Measurements from ENCODE around the gene TBC1D9.
"Not testable (repeated sequence)": the region's sequence is repeated elsewhere in the genome, so short reads cannot be mapped to it uniquely, and the experiment has no call there.

The TBC1D9 gene

GRCh38 chr4:140752291-140753068 lies 3.7 kb downstream of the TBC1D9 start:
- no peak for DNase-seq

DNA sequence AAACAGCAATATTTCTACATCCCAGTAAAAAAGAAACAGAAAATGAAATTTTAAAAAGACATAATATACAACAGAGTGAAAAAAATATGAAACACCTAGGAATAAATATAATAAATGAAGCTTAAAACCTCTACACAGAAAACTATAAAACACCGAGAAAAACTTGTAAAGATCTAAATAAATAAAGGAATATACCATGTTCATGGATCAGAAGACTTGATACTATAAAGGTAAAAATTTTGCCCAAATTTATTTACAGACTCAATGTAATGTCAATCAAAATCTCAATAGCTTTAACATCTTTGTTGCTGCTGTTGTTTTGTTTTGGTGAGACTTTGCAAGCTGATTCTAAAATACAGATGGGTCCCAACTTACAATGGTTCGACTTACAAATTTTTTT lies 5.7 kb downstream of the TBC1D9 start:
- DNase-seq = no peak

GRCh38 chr4:140748171-140748570 lies 8.0 kb downstream of the TBC1D9 start:
- no peak for DNase-seq

GRCh38 chr4:140746546-140746945 lies 9.6 kb downstream of the TBC1D9 start:
- DNase-seq = not testable (repeated sequence)

DNA sequence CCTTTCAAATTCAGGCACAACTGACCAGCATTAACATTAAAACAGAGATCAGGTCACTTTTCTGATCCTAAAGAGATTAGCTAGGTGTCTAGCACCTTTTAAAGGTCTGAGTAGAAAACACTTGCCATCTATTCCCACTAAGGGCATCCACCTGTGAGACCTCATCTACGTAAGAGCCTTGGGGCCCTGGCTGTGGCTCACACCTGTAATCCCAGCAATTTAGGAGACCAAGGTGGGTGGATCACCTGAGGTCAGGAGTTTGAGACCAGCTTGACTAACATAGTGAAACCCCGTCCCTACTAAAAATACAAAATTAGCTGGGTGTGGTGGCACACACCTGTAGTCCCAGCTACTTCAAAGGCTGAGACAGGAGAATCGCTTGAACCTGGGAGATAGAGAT lies 11.8 kb downstream of the TBC1D9 start:
- DNase-seq = no peak

GRCh38 chr4:140743194-140743931 lies 12.8 kb downstream of the TBC1D9 start:
- DNase-seq = no peak

- DNase-seq = no peak
These were observed 13.4 kb downstream of the TBC1D9 start for GRCh38 chr4:140742838-140743193.

DNA sequence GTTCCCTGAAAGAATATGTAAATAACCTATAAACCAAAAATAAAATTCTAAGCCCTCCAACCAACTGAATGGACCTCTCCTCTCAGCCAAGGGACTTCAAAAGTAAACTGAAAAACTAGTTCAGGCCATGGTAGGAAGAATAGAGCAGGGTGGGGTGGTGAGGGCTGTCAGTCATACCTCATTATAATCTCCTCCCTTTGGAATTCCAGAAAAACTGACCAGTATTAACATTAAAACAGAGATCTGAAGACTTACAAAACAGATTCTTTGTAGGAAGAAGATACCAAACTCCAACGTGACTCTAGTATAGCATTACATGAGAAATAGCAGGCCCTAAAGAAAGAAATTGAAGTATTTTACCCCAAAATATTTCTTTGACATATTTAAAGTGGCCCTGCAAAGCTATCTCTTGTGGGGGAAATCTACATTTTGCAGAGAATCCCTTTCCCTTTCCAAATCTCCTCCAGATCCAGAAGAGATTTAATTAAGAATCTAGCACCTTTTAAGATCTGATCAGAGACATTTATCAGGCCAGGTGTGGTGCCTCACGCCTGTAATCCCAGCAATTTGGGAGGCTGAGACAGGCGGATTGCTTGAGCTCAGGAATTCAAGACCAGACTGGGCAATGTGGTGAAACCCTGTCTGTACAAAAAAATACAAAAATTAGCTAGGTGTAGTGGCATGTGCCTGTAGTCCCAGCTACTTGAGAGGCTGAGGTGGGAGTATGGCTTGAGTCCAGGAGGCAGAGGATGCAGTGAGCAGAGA lies 15.1 kb downstream of the TBC1D9 start:
- no peak for DNase-seq

- DNase-seq = no peak
These were observed 15.8 kb downstream of the TBC1D9 start for GRCh38 chr4:140740422-140740821.

GRCh38 chr4:140739971-140740370 lies 16.2 kb downstream of the TBC1D9 start:
- no peak for DNase-seq

GRCh38 chr4:140738139-140738538 lies 18.0 kb downstream of the TBC1D9 start:
- DNase-seq = no peak

- DNase-seq = no peak
These were observed 19.4 kb downstream of the TBC1D9 start for GRCh38 chr4:140736669-140737343.

GRCh38 chr4:140735779-140736391 lies 20.3 kb downstream of the TBC1D9 start:
- no peak for DNase-seq

- DNase-seq = no peak
These were observed 20.9 kb downstream of the TBC1D9 start for GRCh38 chr4:140735317-140735716.

- DNase-seq = no peak
These were observed 23.4 kb downstream of the TBC1D9 start for GRCh38 chr4:140732780-140733179.

DNA sequence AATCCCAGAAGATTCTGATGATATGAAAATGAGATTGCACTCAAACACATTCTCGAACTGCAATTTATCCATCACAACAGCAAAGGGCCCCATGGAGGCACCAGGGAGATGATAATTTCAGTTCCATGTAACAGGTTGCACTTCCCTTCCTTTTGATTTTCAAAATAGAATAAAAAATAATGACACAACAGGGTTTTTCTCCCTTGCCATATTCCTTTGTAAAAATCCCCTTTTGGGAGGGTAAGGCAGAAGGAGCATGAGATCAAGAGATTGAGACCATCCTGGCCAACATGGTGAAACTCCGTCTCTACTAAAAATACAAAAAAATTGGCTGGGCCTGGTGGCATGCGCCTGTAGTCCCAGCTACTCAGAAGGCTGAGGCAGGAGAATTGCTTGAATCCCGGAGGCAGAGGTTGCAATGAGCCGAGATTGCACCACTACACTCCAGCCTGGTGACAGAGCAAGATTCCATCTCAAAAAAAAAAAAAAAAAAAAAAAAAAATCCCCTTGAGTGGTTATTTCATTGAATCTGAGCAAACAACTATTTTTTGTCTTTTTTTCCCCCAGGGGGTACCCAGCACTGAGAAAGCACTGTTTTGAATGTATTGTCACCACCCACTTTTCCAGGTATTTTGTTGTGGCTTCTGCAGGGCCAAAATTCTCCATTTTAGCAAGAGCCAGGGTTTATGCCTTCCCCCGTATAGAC lies 26.7 kb downstream of the TBC1D9 start:
- DNase-seq = no peak

DNA sequence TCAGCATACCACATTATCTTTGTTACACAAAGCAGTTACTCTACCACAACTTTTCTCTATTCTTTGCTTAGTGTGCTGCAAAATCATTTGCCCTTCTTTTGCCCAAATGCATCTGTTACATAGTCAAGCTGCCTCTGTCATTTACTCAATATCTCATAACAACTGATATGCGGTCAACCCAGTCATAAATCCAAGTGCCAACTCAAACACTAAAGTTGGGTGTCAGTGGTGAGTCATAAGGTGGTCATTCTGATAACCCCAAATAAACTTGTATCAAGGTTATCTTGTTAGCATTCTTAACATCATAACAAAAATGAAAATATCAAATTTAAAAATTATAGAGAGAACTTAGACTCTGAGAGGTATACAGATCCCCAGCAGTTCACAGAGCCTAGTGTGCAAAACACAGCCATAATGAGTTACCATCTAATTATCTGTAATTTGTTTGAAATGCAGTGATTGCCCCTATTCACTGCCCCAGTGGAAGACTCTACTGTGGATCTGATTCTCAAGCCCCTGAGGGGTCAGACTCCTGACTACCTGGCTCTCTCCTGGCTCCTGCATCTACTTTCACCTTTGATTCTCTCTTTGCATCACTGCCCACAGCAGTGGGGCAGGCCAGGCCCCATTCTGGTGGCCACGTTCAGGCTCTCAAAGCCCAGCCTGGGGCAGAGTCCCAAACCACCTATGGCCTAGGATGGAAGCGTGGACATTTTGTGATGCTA lies 29.2 kb downstream of the TBC1D9 start:
- DNase-seq = no peak

GRCh38 chr4:140725556-140725955 lies 30.6 kb downstream of the TBC1D9 start:
- no peak for DNase-seq

DNA sequence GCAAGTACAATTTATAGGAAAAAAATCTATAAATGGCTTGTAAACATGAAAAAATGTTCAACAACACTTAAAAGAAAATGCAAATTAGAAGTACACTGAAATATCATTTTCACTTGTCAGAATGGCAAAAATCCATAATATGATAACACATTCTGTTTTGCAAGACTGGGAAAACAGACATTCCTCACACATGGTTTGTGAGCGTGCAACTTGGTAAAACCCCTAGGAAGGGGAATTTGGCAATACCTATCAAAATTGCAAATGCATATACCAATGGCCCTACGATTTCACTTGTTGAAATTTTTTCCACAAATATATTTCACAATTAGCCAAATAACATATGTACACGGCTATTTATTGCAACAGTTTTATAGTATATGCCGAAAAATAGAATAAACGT lies 31.4 kb downstream of the TBC1D9 start:
- no peak for DNase-seq

- no peak for DNase-seq
These were observed 35.5 kb downstream of the TBC1D9 start for GRCh38 chr4:140720387-140721304.
